HG03558 (cell line): ENCODE results near the gene IFRD1.
"Not testable (repeated sequence)": the region's sequence is repeated elsewhere in the genome, so short reads cannot be mapped to it uniquely, and the experiment has no call there.

Experiments
- ATAC-seq: cut with Tn5 transposase; IDR thresholded peaks from one replicate; pipeline ENCODE4 v1.9.1; 2021; ENCODE audit warnings: moderate number of reproducible peaks; ENCODE audit not compliant: unreplicated experiment; ENCODE audit errors: extremely low read depth

IFRD1 gene

GRCh38 chr7:112510743-112511110 lies 60.5 kb downstream of the IFRD1 start:
- no peak for ATAC-seq

- ATAC-seq, result no peak
These were observed 61.4 kb downstream of the IFRD1 start for GRCh38 chr7:112511451-112512202.

GRCh38 chr7:112512451-112513210 lies 62.4 kb downstream of the IFRD1 start:
- no peak for ATAC-seq

DNA sequence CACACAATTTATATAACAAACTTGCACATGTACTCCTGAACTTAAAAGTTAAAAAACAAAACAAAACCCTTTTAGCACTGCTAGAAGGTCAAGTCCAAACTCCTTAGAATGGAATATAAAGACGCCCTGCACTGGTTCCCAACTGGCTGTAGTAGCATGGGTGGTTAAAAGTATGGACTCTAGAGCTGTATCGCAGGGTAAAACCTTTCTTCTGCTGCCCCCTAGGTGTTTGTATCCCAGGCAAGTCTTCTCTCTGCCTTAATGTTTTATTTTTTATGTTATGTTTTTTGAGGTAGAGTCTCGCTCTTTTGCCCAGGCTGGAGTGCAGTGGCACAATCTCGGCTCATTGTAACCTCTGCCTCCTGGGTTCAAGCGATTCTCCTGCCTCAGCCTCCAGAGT lies 65.7 kb downstream of the IFRD1 start:
- no peak for ATAC-seq

DNA sequence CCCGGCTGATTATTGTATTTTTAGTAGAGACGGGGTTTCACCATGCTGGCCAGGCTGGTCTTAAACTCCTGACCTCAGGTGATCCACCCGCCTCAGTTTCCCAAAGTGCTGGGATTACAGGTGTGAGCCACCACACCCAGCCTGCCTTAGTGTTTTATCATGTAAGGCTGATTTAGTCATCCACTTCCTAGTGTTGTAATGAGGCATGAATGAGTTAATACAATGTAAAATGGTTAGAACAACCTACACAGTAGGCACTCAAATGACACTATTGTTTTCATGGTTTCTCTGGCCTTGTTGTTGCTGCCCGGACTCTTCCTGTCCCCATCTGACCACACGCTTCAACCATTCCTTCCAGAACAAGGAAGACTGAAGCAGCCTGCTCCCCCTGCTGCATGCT lies 66.2 kb downstream of the IFRD1 start:
- ATAC-seq, result not testable (repeated sequence)

DNA sequence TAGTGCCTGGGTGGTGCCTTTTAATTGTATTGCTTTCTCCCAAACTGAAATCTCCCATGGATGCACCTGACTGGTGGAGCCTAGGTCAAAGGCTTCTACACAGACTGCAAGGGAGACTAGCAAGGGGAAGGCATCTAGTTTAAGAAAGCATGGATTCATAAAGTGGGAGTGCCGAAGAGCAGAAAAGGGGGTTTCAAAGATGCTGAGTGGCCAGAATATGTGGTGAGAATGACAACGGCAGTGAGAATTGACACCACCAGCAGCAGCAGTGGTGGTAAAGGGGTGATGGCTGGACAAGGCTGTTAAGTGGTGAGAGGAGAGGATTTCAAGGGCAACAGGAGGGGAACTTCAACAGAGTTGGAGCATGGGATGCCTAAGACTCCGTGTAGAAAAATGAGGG lies 67.2 kb downstream of the IFRD1 start:
- ATAC-seq, result no peak

DNA sequence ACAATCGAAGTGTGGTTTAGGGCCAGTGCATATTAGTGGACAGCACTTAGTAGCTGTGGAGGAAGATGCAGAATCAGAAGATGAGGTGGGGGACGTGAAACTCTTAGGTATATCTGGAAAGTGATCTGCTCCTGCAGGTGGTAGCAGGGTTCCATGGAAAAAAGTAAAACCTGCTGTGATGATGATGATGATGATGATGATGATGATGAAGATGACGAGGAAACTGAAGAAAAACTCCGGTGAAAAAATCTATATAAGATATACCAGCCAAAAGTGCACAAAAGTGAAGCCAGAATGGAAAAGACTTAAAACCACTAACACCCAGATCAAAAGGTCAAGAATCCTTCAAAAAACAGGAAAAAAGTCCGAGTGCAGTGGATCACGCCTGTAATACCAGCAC lies 70.5 kb downstream of the IFRD1 start:
- no peak for ATAC-seq

DNA sequence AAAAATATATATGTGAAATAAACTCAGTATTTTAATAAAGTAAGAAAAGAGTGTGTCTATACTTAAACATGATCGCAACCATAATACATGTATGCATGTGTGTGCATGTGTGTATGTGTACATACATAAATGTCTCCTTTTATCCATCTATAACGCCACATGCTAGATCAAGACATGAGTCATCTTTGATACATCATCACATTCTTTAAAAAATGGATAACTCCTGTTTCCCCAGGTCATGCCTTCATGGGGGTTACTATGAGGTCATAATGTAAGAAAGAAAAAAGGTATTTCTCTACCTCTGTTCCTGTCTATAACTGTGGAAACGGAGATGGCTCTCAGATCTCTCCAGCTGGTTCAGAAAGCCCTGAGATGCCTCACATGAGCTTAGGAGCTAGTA lies 71.7 kb downstream of the IFRD1 start:
- no peak for ATAC-seq

GRCh38 chr7:112523871-112524270 lies 73.6 kb downstream of the IFRD1 start:
- ATAC-seq, result no peak
